Measurements from ENCODE around the gene DDX47. TPM values are rescaled to one million over a fixed set of nuclear protein-coding genes. Genes with fewer than 3 reads are reported as not detected.

Gene DDX47
- total RNA-seq, 1 experiment from 2014 or later, result 64.8 TPM

DNA sequence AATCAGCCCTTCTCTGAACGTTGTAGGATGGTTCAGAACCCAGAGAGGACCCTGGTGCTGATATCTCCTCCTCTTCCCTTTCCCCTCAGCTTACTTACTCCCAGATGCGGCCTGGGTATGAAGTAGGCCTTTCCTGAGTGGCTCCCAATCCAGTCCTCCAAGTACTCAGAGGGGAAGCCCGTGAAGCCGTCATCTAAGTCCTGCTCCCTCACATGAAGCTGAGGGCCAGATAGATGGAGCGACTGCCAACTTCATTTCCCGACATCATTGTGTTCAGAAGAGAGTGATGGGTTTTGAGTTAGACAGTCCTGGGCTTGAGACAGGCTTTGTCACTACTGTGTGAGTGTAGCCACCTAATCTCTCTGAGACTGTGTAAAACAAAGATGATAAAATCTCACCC is 25.0 kb upstream of the DDX47 start:
- ATAC-seq, result no peak
- TF ChIP-seq, protein P1, sequence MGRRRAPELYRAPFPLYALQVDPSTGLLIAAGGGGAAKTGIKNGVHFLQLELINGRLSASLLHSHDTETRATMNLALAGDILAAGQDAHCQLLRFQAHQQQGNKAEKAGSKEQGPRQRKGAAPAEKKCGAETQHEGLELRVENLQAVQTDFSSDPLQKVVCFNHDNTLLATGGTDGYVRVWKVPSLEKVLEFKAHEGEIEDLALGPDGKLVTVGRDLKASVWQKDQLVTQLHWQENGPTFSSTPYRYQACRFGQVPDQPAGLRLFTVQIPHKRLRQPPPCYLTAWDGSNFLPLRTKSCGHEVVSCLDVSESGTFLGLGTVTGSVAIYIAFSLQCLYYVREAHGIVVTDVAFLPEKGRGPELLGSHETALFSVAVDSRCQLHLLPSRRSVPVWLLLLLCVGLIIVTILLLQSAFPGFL (CRISPR knock-in tag; IDR thresholded peaks at IDR 0.05; ENCODE audit: borderline replicate concordance), result no peak
- TF ChIP-seq KAT7 (CRISPR knock-in tag; IDR thresholded peaks at IDR 0.05; ENCODE audit: borderline replicate concordance) (no peak), ATF6 (CRISPR knock-in tag; IDR thresholded peaks at IDR 0.05) (no peak)
- TF ChIP-seq, protein P2, sequence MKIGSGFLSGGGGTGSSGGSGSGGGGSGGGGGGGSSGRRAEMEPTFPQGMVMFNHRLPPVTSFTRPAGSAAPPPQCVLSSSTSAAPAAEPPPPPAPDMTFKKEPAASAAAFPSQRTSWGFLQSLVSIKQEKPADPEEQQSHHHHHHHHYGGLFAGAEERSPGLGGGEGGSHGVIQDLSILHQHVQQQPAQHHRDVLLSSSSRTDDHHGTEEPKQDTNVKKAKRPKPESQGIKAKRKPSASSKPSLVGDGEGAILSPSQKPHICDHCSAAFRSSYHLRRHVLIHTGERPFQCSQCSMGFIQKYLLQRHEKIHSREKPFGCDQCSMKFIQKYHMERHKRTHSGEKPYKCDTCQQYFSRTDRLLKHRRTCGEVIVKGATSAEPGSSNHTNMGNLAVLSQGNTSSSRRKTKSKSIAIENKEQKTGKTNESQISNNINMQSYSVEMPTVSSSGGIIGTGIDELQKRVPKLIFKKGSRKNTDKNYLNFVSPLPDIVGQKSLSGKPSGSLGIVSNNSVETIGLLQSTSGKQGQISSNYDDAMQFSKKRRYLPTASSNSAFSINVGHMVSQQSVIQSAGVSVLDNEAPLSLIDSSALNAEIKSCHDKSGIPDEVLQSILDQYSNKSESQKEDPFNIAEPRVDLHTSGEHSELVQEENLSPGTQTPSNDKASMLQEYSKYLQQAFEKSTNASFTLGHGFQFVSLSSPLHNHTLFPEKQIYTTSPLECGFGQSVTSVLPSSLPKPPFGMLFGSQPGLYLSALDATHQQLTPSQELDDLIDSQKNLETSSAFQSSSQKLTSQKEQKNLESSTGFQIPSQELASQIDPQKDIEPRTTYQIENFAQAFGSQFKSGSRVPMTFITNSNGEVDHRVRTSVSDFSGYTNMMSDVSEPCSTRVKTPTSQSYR (CRISPR knock-in tag; IDR thresholded peaks at IDR 0.05), result no peak
- H3K4me1 Mint-ChIP-seq, result peaks cover 44% of the 10 kb centered on the region
- H3K36me3 Mint-ChIP-seq, result no peaks in the 10 kb centered on the region
- POLR2A ChIA-PET, result no interaction called here
- H3K27me3 Mint-ChIP-seq (ENCODE audit: low read depth), result peaks cover 42% of the 10 kb centered on the region
- DNase-seq (ENCODE audit: low spot score), result no peak
- CTCF ChIA-PET, result interaction anchor here (1.0 to 3.5 kb wide), 3 partner anchors 25 to 188 kb away, joined by 5 to 16 read pairs (median 9); partner anchors contain the start of gene DDX47
- 0 out of 2 replicates have a peak, but pooled peaks cover 3% of the 10 kb centered on the region for H3K9me3 Mint-ChIP-seq
- no peak overlapping the region for H3K27ac Mint-ChIP-seq
- H3K4me3 Mint-ChIP-seq, result no peak overlapping the region

DNA sequence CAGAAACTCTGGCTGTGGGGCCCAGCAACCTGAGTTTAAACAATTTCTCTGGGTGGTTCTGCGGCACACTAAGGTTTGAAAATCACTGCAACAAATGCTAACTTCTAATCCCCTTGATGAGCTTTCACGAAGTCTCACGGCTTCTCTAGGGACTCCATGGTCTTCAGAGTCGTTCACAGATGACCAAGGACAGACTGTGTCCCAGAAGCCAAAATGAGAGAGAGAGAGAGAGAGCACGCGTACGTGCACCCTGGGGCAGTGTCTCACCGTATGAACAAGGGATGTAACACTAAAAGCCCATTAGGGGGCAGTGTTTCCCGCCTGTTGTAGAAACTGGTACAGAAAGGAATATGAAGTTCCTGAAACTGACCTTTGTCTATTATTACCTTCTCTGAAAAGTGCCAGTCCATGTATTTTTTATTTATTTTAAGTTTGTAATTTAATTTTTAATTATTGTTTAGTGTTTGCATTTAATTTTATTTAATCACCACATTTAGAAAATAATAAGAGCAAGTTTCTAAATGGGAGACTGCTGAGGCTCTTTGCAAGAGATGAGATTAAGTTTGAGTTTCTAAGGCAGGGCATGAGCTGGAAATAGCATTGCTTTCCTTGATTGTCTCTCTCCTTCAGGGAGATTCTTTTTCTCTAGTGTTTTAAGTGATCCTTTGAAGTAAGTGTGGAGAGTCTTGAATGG is 24.3 kb upstream of the DDX47 start:
- Mint-ChIP-seq H3K27ac (0 out of 2 replicates have a peak overlapping the region, but pooled peaks have one; percentile 31), H3K9me3 (0 out of 2 replicates have a peak, but pooled peaks cover 3% of the 10 kb centered on the region), H3K4me3 (no peak overlapping the region), H3K36me3 (no peaks in the 10 kb centered on the region), H3K4me1 (peaks cover 44% of the 10 kb centered on the region), H3K27me3 (ENCODE audit: low read depth) (peaks cover 42% of the 10 kb centered on the region)
- TF ChIP-seq NR3C1 (CRISPR knock-in tag; conservative IDR thresholded peaks at IDR 0.05; ENCODE audit: low read depth), result no peak
- TF ChIP-seq, protein P3, sequence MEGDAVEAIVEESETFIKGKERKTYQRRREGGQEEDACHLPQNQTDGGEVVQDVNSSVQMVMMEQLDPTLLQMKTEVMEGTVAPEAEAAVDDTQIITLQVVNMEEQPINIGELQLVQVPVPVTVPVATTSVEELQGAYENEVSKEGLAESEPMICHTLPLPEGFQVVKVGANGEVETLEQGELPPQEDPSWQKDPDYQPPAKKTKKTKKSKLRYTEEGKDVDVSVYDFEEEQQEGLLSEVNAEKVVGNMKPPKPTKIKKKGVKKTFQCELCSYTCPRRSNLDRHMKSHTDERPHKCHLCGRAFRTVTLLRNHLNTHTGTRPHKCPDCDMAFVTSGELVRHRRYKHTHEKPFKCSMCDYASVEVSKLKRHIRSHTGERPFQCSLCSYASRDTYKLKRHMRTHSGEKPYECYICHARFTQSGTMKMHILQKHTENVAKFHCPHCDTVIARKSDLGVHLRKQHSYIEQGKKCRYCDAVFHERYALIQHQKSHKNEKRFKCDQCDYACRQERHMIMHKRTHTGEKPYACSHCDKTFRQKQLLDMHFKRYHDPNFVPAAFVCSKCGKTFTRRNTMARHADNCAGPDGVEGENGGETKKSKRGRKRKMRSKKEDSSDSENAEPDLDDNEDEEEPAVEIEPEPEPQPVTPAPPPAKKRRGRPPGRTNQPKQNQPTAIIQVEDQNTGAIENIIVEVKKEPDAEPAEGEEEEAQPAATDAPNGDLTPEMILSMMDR (IDR thresholded peaks at IDR 0.05), result peak; percentile 64
- peak; percentile 89 for TF ChIP-seq HMGA2 (CRISPR knock-in tag; IDR thresholded peaks at IDR 0.05)
- no peak for TF ChIP-seq AR (CRISPR knock-in tag; IDR thresholded peaks at IDR 0.05)
- CTCF ChIA-PET, result interaction anchor here (0.8 to 3.5 kb wide), 9 partner anchors 14 to 210 kb away, joined by 3 to 16 read pairs (median 6); no protein-coding TSS in a partner anchor
- ATAC-seq (peak; percentile 62), DNase-seq (ENCODE audit: low spot score) (peak; percentile 54)
- POLR2A ChIA-PET, result no interaction called here

DNA sequence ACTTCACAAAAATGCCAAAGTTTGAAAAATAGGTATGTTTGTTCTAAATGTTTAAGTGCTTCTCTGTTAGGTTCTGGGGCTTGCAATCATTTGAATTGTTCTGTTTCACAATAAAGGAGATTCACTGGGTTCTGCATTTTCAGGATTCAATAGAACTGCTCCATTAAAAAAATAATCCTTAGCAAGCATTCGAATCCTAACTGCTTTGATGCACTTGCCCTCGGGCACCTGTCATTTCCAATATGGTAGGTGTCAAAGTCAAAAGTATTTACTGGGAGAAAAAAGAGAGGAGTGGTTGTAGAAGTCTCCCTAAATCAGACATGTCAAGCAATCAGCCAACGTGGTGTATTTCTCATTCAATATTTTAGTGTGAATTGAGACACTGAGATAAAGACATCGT is 22.2 kb upstream of the DDX47 start:
- Mint-ChIP-seq H3K9me3 (no peaks in the 10 kb centered on the region), H3K27me3 (ENCODE audit: low read depth) (peaks cover 25% of the 10 kb centered on the region), H3K4me3 (no peak overlapping the region), H3K4me1 (peaks cover 26% of the 10 kb centered on the region), H3K36me3 (no peaks in the 10 kb centered on the region), H3K27ac (no peak overlapping the region)
- no peak for ATAC-seq
- ChIA-PET CTCF (no interaction called here), POLR2A (no interaction called here)
- no peak for DNase-seq (ENCODE audit: low spot score)
- TF ChIP-seq NFATC4 (CRISPR knock-in tag; IDR thresholded peaks at IDR 0.05) (no peak), CBFB (CRISPR knock-in tag; IDR thresholded peaks at IDR 0.05; ENCODE audit: low read depth) (no peak), ZBTB43 (CRISPR knock-in tag; IDR thresholded peaks at IDR 0.05) (no peak), GTF2I (CRISPR knock-in tag; conservative IDR thresholded peaks at IDR 0.05) (no peak), RELA (CRISPR knock-in tag; IDR thresholded peaks at IDR 0.05; ENCODE audit: borderline replicate concordance) (no peak)
- TF ChIP-seq, protein P4, sequence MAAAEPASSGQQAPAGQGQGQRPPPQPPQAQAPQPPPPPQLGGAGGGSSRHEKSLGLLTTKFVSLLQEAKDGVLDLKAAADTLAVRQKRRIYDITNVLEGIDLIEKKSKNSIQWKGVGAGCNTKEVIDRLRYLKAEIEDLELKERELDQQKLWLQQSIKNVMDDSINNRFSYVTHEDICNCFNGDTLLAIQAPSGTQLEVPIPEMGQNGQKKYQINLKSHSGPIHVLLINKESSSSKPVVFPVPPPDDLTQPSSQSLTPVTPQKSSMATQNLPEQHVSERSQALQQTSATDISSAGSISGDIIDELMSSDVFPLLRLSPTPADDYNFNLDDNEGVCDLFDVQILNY (CRISPR knock-in tag; IDR thresholded peaks at IDR 0.05), result no peak
- TF ChIP-seq, protein P5, sequence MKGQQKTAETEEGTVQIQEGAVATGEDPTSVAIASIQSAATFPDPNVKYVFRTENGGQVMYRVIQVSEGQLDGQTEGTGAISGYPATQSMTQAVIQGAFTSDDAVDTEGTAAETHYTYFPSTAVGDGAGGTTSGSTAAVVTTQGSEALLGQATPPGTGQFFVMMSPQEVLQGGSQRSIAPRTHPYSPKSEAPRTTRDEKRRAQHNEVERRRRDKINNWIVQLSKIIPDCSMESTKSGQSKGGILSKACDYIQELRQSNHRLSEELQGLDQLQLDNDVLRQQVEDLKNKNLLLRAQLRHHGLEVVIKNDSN (CRISPR knock-in tag; IDR thresholded peaks at IDR 0.05), result no peak

Data from WTC11 (cell line).